Lung (tissue), 12 donors: Measurements from ENCODE around the gene GRM4. TPM values are rescaled to one million over a fixed set of nuclear protein-coding genes. Genes with fewer than 3 reads are reported as not detected.

Experiments used
- ATAC-seq: fragments of 200-7000 bp; cut with Tn5 transposase; one replicate; pipeline ENCODE4 v1.9.1; 2020; ENCODE audit warnings: moderate number of reproducible peaks; ENCODE audit not compliant: insufficient read depth, low FRiP score
- DNase-seq, 3 donors: peaks; one replicate each; pipeline ENCODE4 v3.0.0-alpha.2; 2013 to 2017
- H3K27ac ChIP-seq, 2 donors: one replicate each; pipeline ENCODE4 v1.5.1; 2013; ENCODE audit warnings: mild to moderate bottlenecking in 2 of 2, moderate library complexity in 2 of 2, control low read depth in 1 of 2, inconsistent platforms in 1 of 2, low read depth in 1 of 2, low read length in 1 of 2
- H3K27me3 ChIP-seq, 3 donors: one replicate each; pipeline ENCODE4 v1.5.1; 2013; ENCODE audit warnings: low read length in 2 of 3; ENCODE audit not compliant: control insufficient read depth in 3 of 3, insufficient read depth in 3 of 3
- H3K36me3 ChIP-seq, 4 donors: one replicate each; pipeline ENCODE4 v1.5.1; 2013; ENCODE audit warnings: low read length in 4 of 4, mild to moderate bottlenecking in 1 of 4, moderate library complexity in 1 of 4; ENCODE audit not compliant: control insufficient read depth in 4 of 4, insufficient read depth in 4 of 4
- H3K4me1 ChIP-seq, 5 donors: one replicate each; pipeline ENCODE4 v1.5.1; 2013; ENCODE audit warnings: low read length in 5 of 5, mild to moderate bottlenecking in 2 of 5, moderate library complexity in 1 of 5; ENCODE audit not compliant: control insufficient read depth in 5 of 5, insufficient read depth in 5 of 5
- H3K4me3 ChIP-seq: one replicate; pipeline ENCODE4 v1.5.1; 2013; ENCODE audit warnings: mild to moderate bottlenecking, control low read depth, moderate library complexity
- H3K9ac ChIP-seq, 2 donors: one replicate each; pipeline ENCODE4 v1.5.1; 2013; ENCODE audit warnings: low read length in 2 of 2, control low read depth in 1 of 2; ENCODE audit not compliant: insufficient read depth in 1 of 2
- H3K9me3 ChIP-seq, 4 donors: one replicate each; pipeline ENCODE4 v1.5.1; 2013; ENCODE audit warnings: low read length in 3 of 4, mild to moderate bottlenecking in 1 of 4, moderate library complexity in 1 of 4; ENCODE audit not compliant: control insufficient read depth in 4 of 4, insufficient read depth in 3 of 4
- WGBS, 2 donors: extraction: QIAGEN DNeasy Blood & Tissue Kit; methylation state at CpG; one replicate each; pipeline ENCODE4 v1.1.7; 2013; 5-methylcytosine and 5-hydroxymethylcytosine counted together
- polyA plus RNA-seq, 2 donors: library from polyadenylated mRNA; stranded (reverse); fragments of 200-250 nt; gene quantifications; one replicate each; pipeline ENCODE4 v1.2.1, GENCODE V29; 2013
- total RNA-seq, 2 donors: library from RNA; depleted of rRNA in 1 of 2; stranded (reverse); fragments of >200 nt in 1 of 2; gene quantifications; one replicate each; pipeline ENCODE4 v1.2.1, GENCODE V29; 2014 to 2021
- TF ChIP-seq, protein P1 (sequence below): IDR thresholded peaks from 2 replicates; pipeline ENCODE4 v1.5.1; 2012; ENCODE audit warnings: mild to moderate bottlenecking; ENCODE audit errors: control extremely low read depth, extremely low read depth
- donor health status: control.
- donor health status: control.
- donor health status: Bipolar disorder and iron deficiency.
- donor health status: healthy.
- donor health status: DM: yes; HTN: yes; CAD: no.

Gene GRM4
- total and polyA plus RNA-seq, 4 donors = 0.02 to 0.34 (median 0.09) TPM

DNA sequence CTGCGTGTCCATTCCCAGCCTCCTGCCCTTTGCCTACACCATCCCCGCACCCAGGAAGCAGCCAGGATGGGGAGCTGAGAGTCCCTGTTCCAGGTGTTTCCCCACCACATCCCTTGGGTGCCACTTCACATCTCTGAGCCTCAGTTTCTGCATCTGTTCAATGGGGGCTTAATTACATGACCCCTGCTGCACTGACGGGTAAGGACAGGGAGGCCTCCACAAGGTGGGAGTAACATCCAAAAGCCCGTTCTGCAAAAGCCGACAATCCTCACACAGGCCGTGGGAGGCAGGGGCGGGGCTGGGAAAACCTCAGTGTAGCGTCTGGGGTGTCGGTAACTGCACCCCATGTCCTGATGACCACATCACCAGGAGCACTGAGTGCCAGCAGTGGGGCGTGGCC, 41.3 kb downstream of the GRM4 start:
- 77 to 90% methylated on average over 10 of the region's 10 CpGs for WGBS, 2 donors

DNA sequence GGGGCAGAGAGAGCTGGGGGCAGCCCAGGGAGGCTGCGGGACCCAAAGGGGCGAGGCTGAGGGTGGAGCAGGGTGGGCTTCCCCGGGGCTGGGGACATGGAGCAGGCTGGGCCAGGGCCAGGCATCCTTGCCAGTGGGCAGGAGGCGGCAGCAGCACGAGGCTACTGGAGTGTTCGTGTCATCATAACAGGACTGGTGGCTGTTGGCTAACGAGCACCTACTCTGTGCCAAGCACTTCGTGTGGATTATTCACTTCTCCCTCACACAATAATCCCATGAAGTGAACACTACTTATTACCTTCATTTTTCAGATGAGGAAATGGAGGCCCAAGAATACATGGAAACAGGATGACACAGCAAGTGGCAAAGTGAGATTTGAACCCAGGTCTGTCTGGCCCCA, 41.7 kb downstream of the GRM4 start:
- no peaks in the 10 kb centered on the region for H3K9me3 ChIP-seq
- 75 to 79% methylated on average over 8 of the region's 8 CpGs for WGBS, 2 donors
- DNase-seq (no peak), ATAC-seq (no peak)
- H3K4me3 ChIP-seq = no peak overlapping the region
- no peaks in the 10 kb centered on the region for H3K4me1 ChIP-seq
- TF ChIP-seq, protein P1, sequence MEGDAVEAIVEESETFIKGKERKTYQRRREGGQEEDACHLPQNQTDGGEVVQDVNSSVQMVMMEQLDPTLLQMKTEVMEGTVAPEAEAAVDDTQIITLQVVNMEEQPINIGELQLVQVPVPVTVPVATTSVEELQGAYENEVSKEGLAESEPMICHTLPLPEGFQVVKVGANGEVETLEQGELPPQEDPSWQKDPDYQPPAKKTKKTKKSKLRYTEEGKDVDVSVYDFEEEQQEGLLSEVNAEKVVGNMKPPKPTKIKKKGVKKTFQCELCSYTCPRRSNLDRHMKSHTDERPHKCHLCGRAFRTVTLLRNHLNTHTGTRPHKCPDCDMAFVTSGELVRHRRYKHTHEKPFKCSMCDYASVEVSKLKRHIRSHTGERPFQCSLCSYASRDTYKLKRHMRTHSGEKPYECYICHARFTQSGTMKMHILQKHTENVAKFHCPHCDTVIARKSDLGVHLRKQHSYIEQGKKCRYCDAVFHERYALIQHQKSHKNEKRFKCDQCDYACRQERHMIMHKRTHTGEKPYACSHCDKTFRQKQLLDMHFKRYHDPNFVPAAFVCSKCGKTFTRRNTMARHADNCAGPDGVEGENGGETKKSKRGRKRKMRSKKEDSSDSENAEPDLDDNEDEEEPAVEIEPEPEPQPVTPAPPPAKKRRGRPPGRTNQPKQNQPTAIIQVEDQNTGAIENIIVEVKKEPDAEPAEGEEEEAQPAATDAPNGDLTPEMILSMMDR = no peak
- no peak overlapping the region for H3K9ac ChIP-seq
- no peaks in the 10 kb centered on the region for H3K27me3 ChIP-seq
- H3K27ac ChIP-seq = no peak overlapping the region
- no peaks in the 10 kb centered on the region for H3K36me3 ChIP-seq

More for the DNA sequence above, 41.3 kb downstream of the GRM4 start:
- DNase-seq (no peak), ATAC-seq (no peak)
- TF ChIP-seq, protein P1 = no peak
- no peak overlapping the region for H3K9ac ChIP-seq
- H3K27me3 ChIP-seq = no peaks in the 10 kb centered on the region
- H3K4me3 ChIP-seq = no peak overlapping the region
- no peaks in the 10 kb centered on the region for H3K9me3 ChIP-seq
- no peak overlapping the region for H3K27ac ChIP-seq
- no peaks in the 10 kb centered on the region for H3K4me1 ChIP-seq
- no peaks in the 10 kb centered on the region for H3K36me3 ChIP-seq

DNA sequence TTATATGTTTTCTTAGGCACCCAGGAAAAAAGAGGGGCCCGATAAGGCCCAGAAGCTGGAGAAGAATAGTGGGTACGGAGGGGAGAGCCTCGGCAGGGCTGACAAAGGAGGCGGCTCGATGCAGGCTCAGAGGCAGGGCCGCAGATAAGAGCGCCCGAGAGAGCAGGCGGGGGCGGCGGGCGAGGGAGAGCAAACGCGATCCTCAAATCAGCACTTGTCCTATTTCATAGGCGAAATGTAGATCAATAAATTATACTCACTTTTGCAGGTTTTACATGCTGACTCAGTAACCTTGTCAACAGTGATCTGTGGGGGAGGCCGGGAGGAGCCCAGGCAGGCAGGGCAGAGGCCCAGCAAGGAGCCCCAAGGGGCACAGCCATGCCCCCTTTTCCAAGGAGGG, 42.6 kb downstream of the GRM4 start:
- DNase-seq (no peak), ATAC-seq (no peak)
- Histone ChIP-seq H3K9ac (no peak overlapping the region), H3K27me3 (no peaks in the 10 kb centered on the region), H3K9me3 (no peaks in the 10 kb centered on the region), H3K27ac (no peak overlapping the region), H3K36me3 (no peaks in the 10 kb centered on the region), H3K4me1 (no peaks in the 10 kb centered on the region), H3K4me3 (no peak overlapping the region)
- WGBS, 2 donors = 73 to 76% methylated on average over 16 of the region's 16 CpGs
- TF ChIP-seq, protein P1 = no peak

DNA sequence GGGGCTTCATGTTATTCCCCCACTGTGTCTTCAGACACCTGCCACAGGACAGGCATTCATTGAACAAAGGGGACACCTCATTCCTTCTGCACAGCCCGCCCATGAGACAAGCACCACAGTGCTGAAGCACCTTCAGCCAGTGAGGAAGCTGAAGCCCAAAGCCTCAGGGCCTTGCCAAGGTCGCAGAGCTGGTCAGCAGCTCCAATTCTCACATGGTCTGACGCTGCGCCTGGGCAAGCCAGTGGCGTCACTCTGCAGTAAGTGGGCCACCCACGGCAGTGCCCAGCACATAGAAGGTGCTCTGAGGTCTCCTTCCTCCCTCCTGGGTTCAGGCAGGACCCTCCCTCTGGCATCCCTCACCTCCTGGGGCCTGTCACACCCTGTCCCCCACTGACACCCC, 43.2 kb downstream of the GRM4 start:
- Histone ChIP-seq H3K9me3 (no peaks in the 10 kb centered on the region), H3K4me3 (no peak overlapping the region), H3K9ac (no peak overlapping the region), H3K36me3 (no peaks in the 10 kb centered on the region), H3K27me3 (no peaks in the 10 kb centered on the region), H3K4me1 (no peaks in the 10 kb centered on the region), H3K27ac (no peak overlapping the region)
- no peak for DNase-seq
- no peak for ATAC-seq
- 79 to 86% methylated on average over 6 of the region's 6 CpGs for WGBS, 2 donors
- TF ChIP-seq, protein P1 = no peak
